GM12878 (cell line): Measurements from ENCODE around the gene MSS51. TPM values are rescaled to one million over a fixed set of nuclear protein-coding genes. Genes with fewer than 3 reads are reported as not detected.

ENCODE experiments used
- ATAC-seq: fragments of 200-7000 bp; cut with Tn5 transposase; 3 replicates; pipeline ENCODE4 v1.9.1; 2020; ENCODE audit warnings: mild to moderate bottlenecking, moderate library complexity
- BruUV-seq: library from RNA; stranded (reverse); fragments of 400-500 nt; replicated peaks from 2 replicates; lab custom pipeline; 2021; lab: Mats Ljungman, UMichigan
- CTCF ChIA-PET: fragments of 300-600 bp; sonication (Branson Sonifier 250); formaldehyde crosslinking; extraction: SDS; loops from one replicate; lab custom pipeline; 2021; ENCODE audit warnings: inconsistent platforms; lab: Yijun Ruan, JAX
- POLR2A ChIA-PET: fragments of 350-600 bp; formaldehyde crosslinking; extraction: SDS; loops from one replicate; lab custom pipeline; 2021; ENCODE audit warnings: inconsistent platforms; lab: Charles Lee
- RAD21 ChIA-PET: fragments of 300-600 bp; sonication (Branson Sonifier 250); formaldehyde crosslinking; loops from one replicate; lab custom pipeline; 2023; ENCODE audit warnings: antibody characterized with exemption; ENCODE audit not compliant: unreplicated experiment; lab: Charles Lee
- SMC1A ChIA-PET: fragments of 300-600 bp; sonication (Branson Sonifier 250); formaldehyde crosslinking; loops from one replicate; lab custom pipeline; 2023; ENCODE audit not compliant: unreplicated experiment, uncharacterized antibody; lab: Charles Lee
- DNase-seq: peaks from one replicate; pipeline ENCODE4 v3.0.0-alpha.2; 2011; ENCODE audit warnings: low read depth, low spot score
- FAIRE-seq: peaks from 3 replicates; lab custom pipeline; 2011; peaks lifted over from hg19 to GRCh38; lab: Jason Lieb, UNC
- H2AFZ ChIP-seq: 2 replicates; pipeline ENCODE4 v1.6.0; 2011; ENCODE audit warnings: low read depth, low read length, control low read depth; ENCODE audit not compliant: control insufficient read depth
- H3K27ac ChIP-seq: 2 replicates; pipeline ENCODE4 v1.5.1; 2011; ENCODE audit warnings: control low read depth; ENCODE audit not compliant: control insufficient read depth, insufficient read depth
- H3K27me3 ChIP-seq, 2 experiments: replicated peaks in 1 of 2; 2 replicates each; pipeline versions ENCODE4 v1.6.0 to v1.6.1; 2011; ENCODE audit warnings: low read length in 1 of 2; ENCODE audit not compliant: control insufficient read depth in 2 of 2, insufficient read depth in 2 of 2
- H3K36me3 ChIP-seq, 2 experiments: 2 replicates each; pipeline ENCODE4 v1.5.1; 2011; ENCODE audit warnings: low read length in 1 of 2; ENCODE audit not compliant: control insufficient read depth in 2 of 2, insufficient read depth in 2 of 2
- H3K4me1 ChIP-seq: 2 replicates; pipeline ENCODE4 v1.6.1; 2011; ENCODE audit warnings: mild to moderate bottlenecking, low read length, moderate library complexity, mixed read lengths; ENCODE audit not compliant: control insufficient read depth, insufficient read depth
- H3K4me2 ChIP-seq: 2 replicates; pipeline ENCODE4 v1.6.0; 2011; ENCODE audit warnings: control low read depth; ENCODE audit not compliant: control insufficient read depth, insufficient read depth
- H3K4me3 ChIP-seq: fragments of 200-600 bp; sonication (generic); 2 replicates; pipeline ENCODE4 v1.5.1; 2016
- H3K79me2 ChIP-seq: 2 replicates; pipeline ENCODE4 v1.6.0; 2011; ENCODE audit warnings: low read length; ENCODE audit not compliant: control insufficient read depth, insufficient read depth
- H3K9ac ChIP-seq: 2 replicates; pipeline ENCODE4 v1.8.0; 2011; ENCODE audit warnings: low read length, control low read depth, mixed read lengths; ENCODE audit not compliant: control insufficient read depth, insufficient read depth
- H3K9me3 ChIP-seq: replicated peaks from 3 replicates; pipeline ENCODE4 v1.5.1; 2011; ENCODE audit warnings: mild to moderate bottlenecking, low read length; ENCODE audit not compliant: control insufficient read depth, insufficient read depth
- H4K20me1 ChIP-seq: 2 replicates; pipeline ENCODE4 v1.6.0; 2011; ENCODE audit not compliant: control insufficient read depth, insufficient read depth
- BRCA1 ChIP-seq: IDR thresholded peaks from 2 replicates; pipeline ENCODE4 v1.6.1; 2011; ENCODE audit warnings: low read depth, low read length, improper control_type of control experiment
- CHD1 ChIP-seq: IDR thresholded peaks from 2 replicates; pipeline ENCODE4 v1.6.1; 2012; ENCODE audit warnings: low read depth, low read length, improper control_type of control experiment
- DPF2 ChIP-seq: fragments of 450-650 bp; IDR thresholded peaks from 2 replicates; pipeline ENCODE4 v1.6.1; 2017; ENCODE audit warnings: mild to moderate bottlenecking
- ELK1 ChIP-seq: IDR thresholded peaks from 2 replicates; pipeline ENCODE4 v1.6.1; 2012; ENCODE audit warnings: low read depth, low read length, improper control_type of control experiment
- HDGF ChIP-seq: fragments of 450-650 bp; IDR thresholded peaks from 2 replicates; pipeline ENCODE4 v1.6.1; 2016; ENCODE audit warnings: antibody characterized with exemption
- IRF5 ChIP-seq: fragments of 450-650 bp; IDR thresholded peaks from 2 replicates; pipeline ENCODE4 v1.6.1; 2017; ENCODE audit warnings: borderline replicate concordance
- JUNB ChIP-seq: IDR thresholded peaks from 2 replicates; pipeline ENCODE4 v1.6.1; 2016; ENCODE audit warnings: antibody characterized with exemption, mild to moderate bottlenecking
- KDM1A ChIP-seq: fragments of 200-600 bp; sonication (generic); IDR thresholded peaks from 2 replicates; pipeline ENCODE4 v1.6.1; 2016; ENCODE audit warnings: borderline replicate concordance
- MYC ChIP-seq: IDR thresholded peaks from 2 replicates; pipeline ENCODE4 v1.6.1; 2011; ENCODE audit warnings: mild to moderate bottlenecking, low read length, moderate library complexity, inconsistent platforms; ENCODE audit not compliant: insufficient read depth, insufficient replicate concordance, insufficient read length, severe bottlenecking
- NRF1 ChIP-seq: conservative IDR thresholded peaks from 2 replicates; pipeline ENCODE4 v1.6.1; 2011; ENCODE audit warnings: mild to moderate bottlenecking, low read depth, low read length, improper control_type of control experiment
- POLR2AphosphoS2 ChIP-seq: IDR thresholded peaks from 2 replicates; pipeline ENCODE4 v1.6.1; 2011; ENCODE audit warnings: low read depth, mild to moderate bottlenecking, low read length, improper control_type of control experiment, moderate library complexity
- POU2F2 ChIP-seq: IDR thresholded peaks from 3 replicates; pipeline ENCODE4 v1.6.1; 2011; ENCODE audit warnings: low read depth, mild to moderate bottlenecking, low read length, borderline replicate concordance
- TBL1XR1 ChIP-seq: IDR thresholded peaks from 2 replicates; pipeline ENCODE4 v1.6.1; 2012; ENCODE audit warnings: low read depth, low read length, improper control_type of control experiment
- ZNF207 ChIP-seq: fragments of 450-650 bp; IDR thresholded peaks from 2 replicates; pipeline ENCODE4 v1.6.1; 2014; ENCODE audit warnings: antibody characterized with exemption, mild to moderate bottlenecking, borderline replicate concordance
- WGBS: methylation state at CpG from one replicate; pipeline ENCODE4 v1.1.6; 2016; ENCODE audit warnings: low lambda C conversion rate; ENCODE audit not compliant: insufficient replicate concordance, insufficient coverage; ENCODE audit errors: missing lambda C conversion rate; 5-methylcytosine and 5-hydroxymethylcytosine counted together
- in situ Hi-C: fragments of 300-500 bp; cut with MboI; formaldehyde crosslinking; loops from 9 replicates; pipeline ENCODE4 v1.14.3; 2018; ENCODE audit warnings: mixed read lengths
- intact Hi-C: fragments of 100-400 bp; cut with micrococcal nuclease; formaldehyde crosslinking; loops from one replicate; pipeline ENCODE4 v1.14.2; 2022; ENCODE audit not compliant: unreplicated experiment
- polyA plus RNA-seq, 11 experiments: library from polyadenylated mRNA; depleted of rRNA in 4 of 11; unstranded in 6 of 11; stranded (reverse) in 5 of 11; fragments of >200 nt; fragmentation: Nextera tagmentation in 4 of 11; fragmentation: Illumina TruSeq in 1 of 11; extraction: Ambion mirVana in 4 of 11; extraction: Trizol in 1 of 11; gene quantifications; 1 replicate in 1 of 11; 2 replicates in 10 of 11; pipeline versions ENCODE4 v1.2.1 to v1.2.3, GENCODE V29; 2011 to 2016; ENCODE audit warnings: inconsistent platforms in 2 of 11, missing spikeins in 2 of 11, low read depth in 1 of 11
- total RNA-seq, 4 experiments: library from RNA; depleted of rRNA in 3 of 4; stranded (reverse); fragments of >200 nt in 3 of 4; fragmentation: Illumina TruSeq in 1 of 4; extraction: Trizol in 1 of 4; gene quantifications; 2 replicates each; pipeline versions ENCODE4 v1.2.1 to v1.2.3, GENCODE V29; 2013 to 2021

The MSS51 gene
- total and polyA plus RNA-seq, 10 of the 15 experiments (the other 5 are each of a cell fraction or from before 2014, with no cell fraction given) = 0.06 to 2.1 (median 1.5) TPM

- RAD21 ChIA-PET = no interaction called here
- Histone ChIP-seq H3K27me3 (no peaks in the 10 kb centered on the region), H3K27ac (no peak overlapping the region), H3K4me2 (no peak overlapping the region), H3K36me3 (peaks cover 0 to 2% of the 10 kb centered on the region in 2 experiments; a peak in 2 of 4 replicates), H4K20me1 (no peaks in the 10 kb centered on the region), H3K79me2 (no peaks in the 10 kb centered on the region), H3K4me3 (no peak overlapping the region), H3K9ac (no peak overlapping the region), H2AFZ (no peak overlapping the region)
- in situ Hi-C loops = no loop called here
- BruUV-seq = no TSS peak
- POLR2A ChIA-PET = no interaction called here
- DNase-seq = no peak
- WGBS = 65% methylated on average over 2 of the region's 2 CpGs
- SMC1A ChIA-PET = interaction anchor here (0.6 to 1.4 kb wide), 3 partner anchors 9 to 35 kb away, joined by 3 read pairs; no protein-coding TSS in a partner anchor
- CTCF ChIA-PET = no interaction called here
- TF ChIP-seq JUNB = no peak
- TF ChIP-seq, all 136 proteins: peak for 0
- Histone ChIP-seq H3K9me3 (no peaks in the 10 kb centered on the region), H3K4me1 (no peaks in the 10 kb centered on the region)
- FAIRE-seq (no peak), ATAC-seq (no peak)
- intact Hi-C loops = no loop called here
These were observed 32.8 kb upstream of the MSS51 start for GRCh38 chr10:73465978-73466726.

GRCh38 chr10:73460897-73461296 is 27.5 kb upstream of the MSS51 start:
- DNase-seq = no peak
- ATAC-seq = no peak
- H3K9me3 ChIP-seq = no peaks in the 10 kb centered on the region
- ChIA-PET POLR2A (no interaction called here), CTCF (no interaction called here), SMC1A (no interaction called here), RAD21 (no interaction called here)
- no peak overlapping the region for H3K27ac ChIP-seq
- no TSS peak for BruUV-seq
- no peaks in the 10 kb centered on the region for H3K79me2 ChIP-seq
- no peaks in the 10 kb centered on the region for H3K27me3 ChIP-seq
- H3K4me1 ChIP-seq = no peaks in the 10 kb centered on the region
- no peak for FAIRE-seq
- no peak overlapping the region for H3K4me3 ChIP-seq
- WGBS = 84% methylated on average over 4 of the region's 4 CpGs
- intact Hi-C loops = no loop called here
- no peak overlapping the region for H3K9ac ChIP-seq
- H2AFZ ChIP-seq = no peak overlapping the region
- in situ Hi-C loops = no loop called here
- H3K4me2 ChIP-seq = no peak overlapping the region
- no peaks in the 10 kb centered on the region for H4K20me1 ChIP-seq
- peaks cover 0 to 1% of the 10 kb centered on the region in 2 experiments; a peak in 3 of 4 replicates for H3K36me3 ChIP-seq
- TF ChIP-seq TBL1XR1 (no peak), POU2F2 (no peak), HDGF (no peak), DPF2 (no peak), MYC (no peak), ZNF207 (no peak), CHD1 (no peak), POLR2AphosphoS2 (no peak), ELK1 (no peak), BRCA1 (no peak), NRF1 (no peak), IRF5 (no peak), KDM1A (no peak)
